HUES64 (cell line): ENCODE measurements around the gene SGCD.

ENCODE experiments used
- H3K27ac ChIP-seq: 2 replicates; pipeline ENCODE4 v1.7.0; 2013; ENCODE audit warnings: low read depth, low read length, inconsistent platforms
- H3K27me3 ChIP-seq: 2 replicates; pipeline ENCODE4 v1.6.1; 2013; ENCODE audit warnings: mild to moderate bottlenecking, low read length; ENCODE audit not compliant: insufficient read depth
- H3K36me3 ChIP-seq: 2 replicates; pipeline ENCODE4 v1.6.1; 2013; ENCODE audit warnings: mild to moderate bottlenecking, low read length; ENCODE audit not compliant: insufficient read depth
- H3K4me1 ChIP-seq: 2 replicates; pipeline ENCODE4 v1.6.1; 2013; ENCODE audit warnings: mild to moderate bottlenecking, low read length, moderate library complexity; ENCODE audit not compliant: insufficient read depth
- H3K4me3 ChIP-seq: 2 replicates; pipeline ENCODE4 v1.5.1; 2013; ENCODE audit warnings: mild to moderate bottlenecking, low read length, moderate library complexity
- H3K9ac ChIP-seq: 2 replicates; pipeline ENCODE4 v1.6.1; 2013; ENCODE audit warnings: mild to moderate bottlenecking, low read depth, low read length
- H3K9me3 ChIP-seq: 2 replicates; pipeline ENCODE4 v1.6.1; 2013; ENCODE audit warnings: low read depth, low read length; ENCODE audit not compliant: insufficient read depth
- WGBS: fragments of 150-250, 120-280 bp; methylation state at CpG from one replicate; pipeline ENCODE4 v1.1.7; 2013; ENCODE audit warnings: missing lambda C conversion rate; 5-methylcytosine and 5-hydroxymethylcytosine counted together

Gene SGCD

GRCh38 chr5:156427315-156427714 is 100.4 kb downstream of the SGCD start:
- Histone ChIP-seq H3K36me3 (no peaks in the 10 kb centered on the region), H3K27me3 (no peaks in the 10 kb centered on the region), H3K4me1 (peaks cover 9% of the 10 kb centered on the region), H3K9ac (no peak overlapping the region), H3K27ac (no peak overlapping the region), H3K9me3 (no peaks in the 10 kb centered on the region), H3K4me3 (no peak overlapping the region)
- 95% methylated on average over 4 of the region's 4 CpGs for WGBS

GRCh38 chr5:156431956-156432829 is 105.2 kb downstream of the SGCD start:
- Histone ChIP-seq H3K27me3 (no peaks in the 10 kb centered on the region), H3K4me1 (0 out of 2 replicates have a peak, but pooled peaks cover 3% of the 10 kb centered on the region), H3K4me3 (no peak overlapping the region), H3K9me3 (no peaks in the 10 kb centered on the region), H3K27ac (no peak overlapping the region), H3K36me3 (no peaks in the 10 kb centered on the region), H3K9ac (no peak overlapping the region)
- 93% methylated on average over 9 of the region's 9 CpGs for WGBS

GRCh38 chr5:156432830-156433105 is 105.8 kb downstream of the SGCD start:
- H3K27ac ChIP-seq: no peak overlapping the region
- WGBS: 85% methylated on average over 1 of the region's 1 CpG
- H3K9ac ChIP-seq: no peak overlapping the region
- no peaks in the 10 kb centered on the region for H3K9me3 ChIP-seq
- no peaks in the 10 kb centered on the region for H3K36me3 ChIP-seq
- H3K4me1 ChIP-seq: 0 out of 2 replicates have a peak, but pooled peaks cover 3% of the 10 kb centered on the region
- no peak overlapping the region for H3K4me3 ChIP-seq
- no peaks in the 10 kb centered on the region for H3K27me3 ChIP-seq

- no peak overlapping the region for H3K4me3 ChIP-seq
- no peak overlapping the region for H3K9ac ChIP-seq
- 97% methylated on average over 5 of the region's 5 CpGs for WGBS
Measured at GRCh38 chr5:156434471-156434870, 107.5 kb downstream of the SGCD start.

GRCh38 chr5:156435101-156435500 is 108.1 kb downstream of the SGCD start:
- Histone ChIP-seq H3K27ac (no peak overlapping the region), H3K9me3 (no peaks in the 10 kb centered on the region), H3K4me1 (0 out of 2 replicates have a peak, but pooled peaks cover 3% of the 10 kb centered on the region), H3K4me3 (no peak overlapping the region), H3K27me3 (no peaks in the 10 kb centered on the region), H3K9ac (no peak overlapping the region), H3K36me3 (no peaks in the 10 kb centered on the region)
- WGBS: 98% methylated on average over 3 of the region's 3 CpGs

More at GRCh38 chr5:156434471-156434870, 107.5 kb downstream of the SGCD start:
- no peaks in the 10 kb centered on the region for H3K9me3 ChIP-seq
- 0 out of 2 replicates have a peak, but pooled peaks cover 3% of the 10 kb centered on the region for H3K4me1 ChIP-seq
- H3K36me3 ChIP-seq: no peaks in the 10 kb centered on the region
- H3K27ac ChIP-seq: no peak overlapping the region
- H3K27me3 ChIP-seq: no peaks in the 10 kb centered on the region

- no peak overlapping the region for H3K4me3 ChIP-seq
- no peaks in the 10 kb centered on the region for H3K27me3 ChIP-seq
- no peaks in the 10 kb centered on the region for H3K4me1 ChIP-seq
- H3K36me3 ChIP-seq: no peaks in the 10 kb centered on the region
- no peaks in the 10 kb centered on the region for H3K9me3 ChIP-seq
- 85% methylated on average over 3 of the region's 3 CpGs for WGBS
- H3K27ac ChIP-seq: no peak overlapping the region
- H3K9ac ChIP-seq: no peak overlapping the region
Measured at GRCh38 chr5:156438076-156438475, 111.1 kb downstream of the SGCD start.

- no peaks in the 10 kb centered on the region for H3K9me3 ChIP-seq
- WGBS: 93% methylated on average over 3 of the region's 3 CpGs
- H3K36me3 ChIP-seq: no peaks in the 10 kb centered on the region
- peaks cover 40% of the 10 kb centered on the region for H3K4me1 ChIP-seq
- H3K9ac ChIP-seq: no peak overlapping the region
- no peak overlapping the region for H3K4me3 ChIP-seq
- H3K27me3 ChIP-seq: no peaks in the 10 kb centered on the region
- H3K27ac ChIP-seq: no peak overlapping the region
Measured at GRCh38 chr5:156444753-156445291, 117.9 kb downstream of the SGCD start.

- Histone ChIP-seq H3K27me3 (no peaks in the 10 kb centered on the region), H3K4me3 (no peak overlapping the region), H3K9me3 (no peaks in the 10 kb centered on the region), H3K36me3 (no peaks in the 10 kb centered on the region), H3K27ac (no peak overlapping the region), H3K9ac (no peak overlapping the region), H3K4me1 (peaks cover 49% of the 10 kb centered on the region)
- 73% methylated on average over 3 of the region's 4 CpGs for WGBS
Measured at GRCh38 chr5:156446526-156446925, 119.6 kb downstream of the SGCD start.

GRCh38 chr5:156450778-156451177 is 123.8 kb downstream of the SGCD start:
- H3K9ac ChIP-seq: no peak overlapping the region
- peaks cover 24% of the 10 kb centered on the region for H3K4me1 ChIP-seq
- H3K4me3 ChIP-seq: no peak overlapping the region
- H3K27ac ChIP-seq: no peak overlapping the region
- WGBS: no CpG with 5 or more reads among the region's 2 CpGs
- H3K27me3 ChIP-seq: no peaks in the 10 kb centered on the region
- no peaks in the 10 kb centered on the region for H3K9me3 ChIP-seq
- H3K36me3 ChIP-seq: no peaks in the 10 kb centered on the region

GRCh38 chr5:156451505-156451904 is 124.5 kb downstream of the SGCD start:
- no CpG with 5 or more reads among the region's 1 CpG for WGBS
- Histone ChIP-seq H3K9ac (no peak overlapping the region), H3K27me3 (no peaks in the 10 kb centered on the region)

GRCh38 chr5:156456857-156457256 is 129.9 kb downstream of the SGCD start:
- Histone ChIP-seq H3K4me1 (peaks cover 7% of the 10 kb centered on the region; the same call in 1 of the 2 replicates), H3K9ac (no peak overlapping the region), H3K4me3 (no peak overlapping the region), H3K9me3 (no peaks in the 10 kb centered on the region), H3K27me3 (no peaks in the 10 kb centered on the region), H3K27ac (no peak overlapping the region), H3K36me3 (no peaks in the 10 kb centered on the region)

More at GRCh38 chr5:156451505-156451904, 124.5 kb downstream of the SGCD start:
- no peaks in the 10 kb centered on the region for H3K36me3 ChIP-seq
- peaks cover 17% of the 10 kb centered on the region for H3K4me1 ChIP-seq
- H3K4me3 ChIP-seq: no peak overlapping the region
- no peaks in the 10 kb centered on the region for H3K9me3 ChIP-seq
- no peak overlapping the region for H3K27ac ChIP-seq
